CD14-positive monocyte (primary cell): ENCODE data around the gene HAP1. TPM values are rescaled to one million over a fixed set of nuclear protein-coding genes. Genes with fewer than 3 reads are reported as not detected.

Experiments used
- DNase-seq, 3 donors: peaks; one replicate each; pipeline ENCODE4 v3.0.0-alpha.2; 2011 to 2022
- H2AFZ ChIP-seq: 2 replicates; pipeline ENCODE4 v1.6.0; 2012; ENCODE audit warnings: mild to moderate bottlenecking, low read depth, low read length, inconsistent platforms; ENCODE audit not compliant: insufficient read depth, poor library complexity, severe bottlenecking
- H3K27ac ChIP-seq, 2 donors: 1 replicate in 1 of 2; 2 replicates in 1 of 2; pipeline ENCODE4 v1.5.1; 2012 to 2013; ENCODE audit warnings: low read length in 2 of 2, control low read depth in 1 of 2, inconsistent platforms in 1 of 2, low read depth in 1 of 2, mild to moderate bottlenecking in 1 of 2
- H3K27me3 ChIP-seq, 2 donors: one replicate each; pipeline versions ENCODE4 v1.6.0 to v1.6.1; 2011 to 2013; ENCODE audit warnings: low read length in 2 of 2; ENCODE audit not compliant: control insufficient read depth in 2 of 2, insufficient read depth in 2 of 2
- H3K36me3 ChIP-seq, 2 donors: replicated peaks in 1 of 2; 1 replicate in 1 of 2; 2 replicates in 1 of 2; pipeline versions ENCODE4 v1.5.1 to v1.6.1; 2012 to 2013; ENCODE audit warnings: low read length in 2 of 2, control low read depth in 1 of 2, inconsistent platforms in 1 of 2, mild to moderate bottlenecking in 1 of 2; ENCODE audit not compliant: insufficient read depth in 2 of 2, control insufficient read depth in 1 of 2
- H3K4me1 ChIP-seq, 2 donors: 1 replicate in 1 of 2; 2 replicates in 1 of 2; pipeline versions ENCODE4 v1.5.1 to v1.6.1; 2012 to 2013; ENCODE audit warnings: low read length in 2 of 2, control low read depth in 1 of 2, inconsistent platforms in 1 of 2, mild to moderate bottlenecking in 1 of 2, moderate library complexity in 1 of 2; ENCODE audit not compliant: insufficient read depth in 2 of 2, control insufficient read depth in 1 of 2
- H3K4me2 ChIP-seq: replicated peaks from 2 replicates; pipeline ENCODE3; 2012; ENCODE audit warnings: low read length, moderate library complexity, mild to moderate bottlenecking; ENCODE audit not compliant: poor library complexity, severe bottlenecking; ENCODE audit errors: extremely low read depth
- H3K4me3 ChIP-seq, 3 experiments: fragments of 200-600 bp in 1 of 3; sonication (generic) in 1 of 3; replicated peaks in 1 of 3; 1 replicate in 2 of 3; 2 replicates in 1 of 3; pipeline ENCODE4 v1.5.1; 2011 to 2013; ENCODE audit warnings: low read length in 3 of 3, mild to moderate bottlenecking in 3 of 3, control low read depth in 2 of 3, low read depth in 2 of 3, inconsistent platforms in 1 of 3, moderate library complexity in 1 of 3
- H3K79me2 ChIP-seq: 2 replicates; pipeline ENCODE4 v1.6.0; 2012; ENCODE audit warnings: mild to moderate bottlenecking, control low read depth, inconsistent platforms, low read length, moderate library complexity; ENCODE audit not compliant: insufficient read depth
- H3K9ac ChIP-seq: 2 replicates; pipeline ENCODE4 v1.6.0; 2017; ENCODE audit warnings: low read length, mild to moderate bottlenecking; ENCODE audit not compliant: insufficient read depth, poor library complexity, severe bottlenecking
- H3K9me3 ChIP-seq, 2 donors: replicated peaks in 1 of 2; 1 replicate in 1 of 2; 2 replicates in 1 of 2; pipeline versions ENCODE4 v1.5.1 to v1.6.1; 2012 to 2013; ENCODE audit warnings: low read length in 2 of 2, control low read depth in 1 of 2; ENCODE audit not compliant: control insufficient read depth in 1 of 2, insufficient read depth in 1 of 2
- H4K20me1 ChIP-seq: 2 replicates; pipeline ENCODE4 v1.6.0; 2012; ENCODE audit warnings: mild to moderate bottlenecking, low read length, control low read depth, moderate library complexity; ENCODE audit not compliant: insufficient read depth
- H3K27ac Mint-ChIP-seq, 7 donors: one replicate each; pipeline ENCODE4 v1.8.0; 2020; ENCODE audit warnings: mild to moderate bottlenecking in 7 of 7, mixed read lengths in 7 of 7, moderate library complexity in 6 of 7, inconsistent platforms in 2 of 7
- H3K27me3 Mint-ChIP-seq, 3 donors: one replicate each; pipeline ENCODE4 v1.8.0; 2021 to 2022; ENCODE audit warnings: low read depth in 3 of 3, mild to moderate bottlenecking in 3 of 3, mixed read lengths in 3 of 3, moderate library complexity in 3 of 3, inconsistent platforms in 1 of 3
- H3K36me3 Mint-ChIP-seq, 2 donors: one replicate each; pipeline ENCODE4 v1.8.0; 2020; ENCODE audit warnings: mixed read lengths in 2 of 2, inconsistent platforms in 1 of 2, mild to moderate bottlenecking in 1 of 2
- H3K4me1 Mint-ChIP-seq: one replicate; pipeline ENCODE4 v1.8.0; 2020; ENCODE audit warnings: mild to moderate bottlenecking, mixed read lengths
- H3K4me3 Mint-ChIP-seq, 2 donors: one replicate each; pipeline ENCODE4 v1.8.0; 2020; ENCODE audit warnings: mild to moderate bottlenecking in 2 of 2, mixed read lengths in 2 of 2, moderate library complexity in 1 of 2
- H3K9me3 Mint-ChIP-seq, 7 donors: one replicate each; pipeline ENCODE4 v1.8.0; 2020 to 2022; ENCODE audit warnings: mixed read lengths in 7 of 7, mild to moderate bottlenecking in 6 of 7, moderate library complexity in 6 of 7, inconsistent platforms in 2 of 7
- whole genome bisulfite sequencing: methylation state at CpG from one replicate; pipeline ENCODE4 v1.1.5; 2013; ENCODE audit warnings: missing lambda C conversion rate; ENCODE audit not compliant: insufficient coverage; 5-methylcytosine and 5-hydroxymethylcytosine counted together
- intact Hi-C, 2 donors: fragments of 100-400 bp; cut with micrococcal nuclease; formaldehyde crosslinking; loops; one replicate each; pipeline versions ENCODE4 v1.15.0 to v1.15.1; 2023
- polyA plus RNA-seq, 3 donors: library from polyadenylated mRNA; depleted of rRNA in 1 of 3; unstranded in 2 of 3; stranded (reverse) in 1 of 3; fragments of 300-500 nt in 2 of 3; fragments of >200 nt in 1 of 3; fragmentation: Illumina TruSeq in 2 of 3; gene quantifications; 1 replicate in 2 of 3; 2 replicates in 1 of 3; pipeline ENCODE4 v1.2.3, GENCODE V29; 2012 to 2021
- TF ChIP-seq, protein P1 (sequence below): fragments of 200-600 bp; IDR thresholded peaks from one replicate; pipeline ENCODE4 v1.8.0; 2022; ENCODE audit warnings: antibody characterized with exemption, mild to moderate bottlenecking

Gene HAP1
- polyA plus RNA-seq, 3 donors = not detected

- H3K4me3 Mint-ChIP-seq = peak overlapping the region in 1 of 2 donors; percentile 50
- Histone ChIP-seq H3K9ac (no peak overlapping the region), H3K27me3 (no peaks in the 10 kb centered on the region), H3K36me3 (peaks cover 44 to 58% of the 10 kb centered on the region in 2 donors), H3K79me2 (peaks cover 25% of the 10 kb centered on the region), H3K4me3 (peak overlapping the region in 2 of 3 experiments; percentile 6 to 89), H3K4me1 (peaks cover 27 to 39% of the 10 kb centered on the region in 2 donors), H2AFZ (no peak overlapping the region), H4K20me1 (peaks cover 66% of the 10 kb centered on the region), H3K27ac (peak overlapping the region; percentile 22 to 99), H3K4me2 (peak overlapping the region; percentile 40), H3K9me3 (no peaks in the 10 kb centered on the region)
- H3K9me3 Mint-ChIP-seq = peaks cover 0 to 3% (median under 1%) of the 10 kb centered on the region in 7 donors
- DNase-seq = no peak
- intact Hi-C loops = no loop called here
- peak overlapping the region; percentile 99 to 100 (median 99) for H3K27ac Mint-ChIP-seq
- peaks cover 45 to 58% of the 10 kb centered on the region in 2 donors for H3K36me3 Mint-ChIP-seq
- peaks cover 39% of the 10 kb centered on the region for H3K4me1 Mint-ChIP-seq
- peaks cover 0 to 19% (median 0%) of the 10 kb centered on the region in 3 donors for H3K27me3 Mint-ChIP-seq
- TF ChIP-seq, protein P1, sequence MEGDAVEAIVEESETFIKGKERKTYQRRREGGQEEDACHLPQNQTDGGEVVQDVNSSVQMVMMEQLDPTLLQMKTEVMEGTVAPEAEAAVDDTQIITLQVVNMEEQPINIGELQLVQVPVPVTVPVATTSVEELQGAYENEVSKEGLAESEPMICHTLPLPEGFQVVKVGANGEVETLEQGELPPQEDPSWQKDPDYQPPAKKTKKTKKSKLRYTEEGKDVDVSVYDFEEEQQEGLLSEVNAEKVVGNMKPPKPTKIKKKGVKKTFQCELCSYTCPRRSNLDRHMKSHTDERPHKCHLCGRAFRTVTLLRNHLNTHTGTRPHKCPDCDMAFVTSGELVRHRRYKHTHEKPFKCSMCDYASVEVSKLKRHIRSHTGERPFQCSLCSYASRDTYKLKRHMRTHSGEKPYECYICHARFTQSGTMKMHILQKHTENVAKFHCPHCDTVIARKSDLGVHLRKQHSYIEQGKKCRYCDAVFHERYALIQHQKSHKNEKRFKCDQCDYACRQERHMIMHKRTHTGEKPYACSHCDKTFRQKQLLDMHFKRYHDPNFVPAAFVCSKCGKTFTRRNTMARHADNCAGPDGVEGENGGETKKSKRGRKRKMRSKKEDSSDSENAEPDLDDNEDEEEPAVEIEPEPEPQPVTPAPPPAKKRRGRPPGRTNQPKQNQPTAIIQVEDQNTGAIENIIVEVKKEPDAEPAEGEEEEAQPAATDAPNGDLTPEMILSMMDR = no peak
- 93% methylated on average over 5 of the region's 10 CpGs for WGBS
These were observed 43.2 kb downstream of the HAP1 start for GRCh38 chr17:41691031-41691777.

GRCh38 chr17:41690497-41690896, 43.9 kb downstream of the HAP1 start:
- H2AFZ ChIP-seq = no peak overlapping the region
- H3K4me1 Mint-ChIP-seq = peaks cover 35% of the 10 kb centered on the region
- peaks cover 44 to 58% of the 10 kb centered on the region in 2 donors for H3K36me3 ChIP-seq
- H4K20me1 ChIP-seq = peaks cover 62% of the 10 kb centered on the region
- peaks cover 25% of the 10 kb centered on the region for H3K79me2 ChIP-seq
- H3K27me3 Mint-ChIP-seq = peaks cover 2 to 18% (median 2%) of the 10 kb centered on the region in 3 donors
- WGBS = no CpG with 5 or more reads among the region's 2 CpGs
- intact Hi-C loops = no loop called here
- H3K27ac ChIP-seq = peak overlapping the region; percentile 22 to 99
- H3K4me3 Mint-ChIP-seq = peak overlapping the region; percentile 93
- peak overlapping the region in 2 of 3 experiments; percentile 80 to 89 for H3K4me3 ChIP-seq
- H3K9me3 ChIP-seq = no peaks in the 10 kb centered on the region
- TF ChIP-seq, protein P1 = no peak
- no peaks in the 10 kb centered on the region for H3K27me3 ChIP-seq
- H3K4me2 ChIP-seq = peak overlapping the region; percentile 72
- H3K36me3 Mint-ChIP-seq = peaks cover 45 to 61% of the 10 kb centered on the region in 2 donors
- H3K27ac Mint-ChIP-seq = peak overlapping the region; percentile 99 to 100 (median 99)
- peak overlapping the region; percentile 99 for H3K9ac ChIP-seq
- DNase-seq = no peak
- peaks cover 22 to 32% of the 10 kb centered on the region in 2 donors for H3K4me1 ChIP-seq
- peaks cover 0 to 7% (median 4%) of the 10 kb centered on the region in 7 donors for H3K9me3 Mint-ChIP-seq
